B cell (primary cell): Measurements from ENCODE around the gene PRR14L.

Experiments used
- EZH2 ChIP-seq: IDR thresholded peaks from 2 replicates; pipeline ENCODE4 v1.6.1; 2012; ENCODE audit warnings: borderline replicate concordance, low read depth, mild to moderate bottlenecking, moderate library complexity, low read length; ENCODE audit not compliant: insufficient read depth, poor library complexity, severe bottlenecking
- TF ChIP-seq, protein P1 (sequence below): fragments of 200-600 bp; IDR thresholded peaks from one replicate; pipeline ENCODE4 v1.8.0; 2022; ENCODE audit warnings: antibody characterized with exemption, mild to moderate bottlenecking

DNA sequence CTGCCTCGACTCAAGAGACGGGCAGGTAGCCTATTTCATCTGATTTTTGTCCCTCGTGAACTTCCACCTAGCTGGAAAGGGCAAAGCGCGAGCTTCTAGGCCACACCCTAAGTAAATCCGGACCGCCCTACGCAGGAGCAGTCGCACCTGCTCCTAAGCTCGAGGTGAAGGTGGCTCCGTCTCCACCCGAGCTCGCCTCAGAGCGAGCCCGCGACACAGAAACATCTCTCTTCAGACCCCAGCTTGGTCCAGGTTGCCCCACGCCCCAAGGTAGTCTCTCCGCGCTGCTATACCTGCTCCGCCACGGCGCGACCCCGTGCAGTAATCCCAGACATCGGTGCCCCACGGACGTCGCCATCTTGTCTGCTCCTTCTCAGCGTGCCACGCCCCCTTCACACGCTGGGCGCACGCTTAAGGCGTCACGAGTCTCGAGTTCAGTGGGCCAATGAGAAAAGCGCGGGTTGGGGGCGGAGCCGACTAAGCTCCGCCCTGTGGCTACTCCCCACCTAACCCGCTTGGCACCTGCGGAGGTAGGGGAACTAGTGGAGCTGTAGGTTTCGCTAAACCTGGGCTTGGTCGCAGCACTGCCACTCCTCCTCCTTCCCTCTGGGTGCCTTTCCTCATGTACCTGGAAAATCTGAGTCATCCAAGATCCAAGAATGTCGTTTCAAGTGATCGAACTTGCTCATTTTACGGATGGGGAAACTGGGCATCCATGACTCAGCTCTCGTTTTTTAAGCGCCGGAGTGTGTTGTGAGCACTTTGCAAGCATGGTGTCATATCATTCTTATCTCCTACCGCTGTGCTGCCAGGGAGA is 87.9 kb downstream of the PRR14L start, which contains the start of gene PISD:
- TF ChIP-seq, protein P1, sequence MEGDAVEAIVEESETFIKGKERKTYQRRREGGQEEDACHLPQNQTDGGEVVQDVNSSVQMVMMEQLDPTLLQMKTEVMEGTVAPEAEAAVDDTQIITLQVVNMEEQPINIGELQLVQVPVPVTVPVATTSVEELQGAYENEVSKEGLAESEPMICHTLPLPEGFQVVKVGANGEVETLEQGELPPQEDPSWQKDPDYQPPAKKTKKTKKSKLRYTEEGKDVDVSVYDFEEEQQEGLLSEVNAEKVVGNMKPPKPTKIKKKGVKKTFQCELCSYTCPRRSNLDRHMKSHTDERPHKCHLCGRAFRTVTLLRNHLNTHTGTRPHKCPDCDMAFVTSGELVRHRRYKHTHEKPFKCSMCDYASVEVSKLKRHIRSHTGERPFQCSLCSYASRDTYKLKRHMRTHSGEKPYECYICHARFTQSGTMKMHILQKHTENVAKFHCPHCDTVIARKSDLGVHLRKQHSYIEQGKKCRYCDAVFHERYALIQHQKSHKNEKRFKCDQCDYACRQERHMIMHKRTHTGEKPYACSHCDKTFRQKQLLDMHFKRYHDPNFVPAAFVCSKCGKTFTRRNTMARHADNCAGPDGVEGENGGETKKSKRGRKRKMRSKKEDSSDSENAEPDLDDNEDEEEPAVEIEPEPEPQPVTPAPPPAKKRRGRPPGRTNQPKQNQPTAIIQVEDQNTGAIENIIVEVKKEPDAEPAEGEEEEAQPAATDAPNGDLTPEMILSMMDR: no peak
- no peak for TF ChIP-seq EZH2
